Activated CD4-positive, alpha-beta memory T cell treated with anti-CD3 and anti-CD28 coated beads for 36 hours (primary cell): ENCODE measurements around the gene HKDC1. TPM values are rescaled to one million over a fixed set of nuclear protein-coding genes. Genes with fewer than 3 reads are reported as not detected.
"Not testable (repeated sequence)": the region's sequence is repeated elsewhere in the genome, so short reads cannot be mapped to it uniquely, and the experiment has no call there.

Experiments used
- CTCF ChIA-PET: fragments of 350-600 bp; sonication (Branson Sonifier 250); formaldehyde crosslinking; loops from one replicate; lab custom pipeline; 2021; ENCODE audit warnings: antibody characterized with exemption, inconsistent platforms; lab: Charles Lee
- POLR2A ChIA-PET: fragments of 350-600 bp; sonication (Branson Sonifier 250); formaldehyde crosslinking; loops from one replicate; lab custom pipeline; 2021; ENCODE audit warnings: antibody characterized with exemption; lab: Charles Lee
- DNase-seq: peaks from one replicate; pipeline ENCODE4 v3.0.0-alpha.2; 2020
- H3K27ac Mint-ChIP-seq: one replicate; pipeline ENCODE4 v1.8.0; 2021; ENCODE audit warnings: mixed read lengths
- H3K27me3 Mint-ChIP-seq: one replicate; pipeline ENCODE4 v1.8.0; 2021; ENCODE audit warnings: mixed read lengths
- H3K36me3 Mint-ChIP-seq: one replicate; pipeline ENCODE4 v1.8.0; 2021; ENCODE audit warnings: mixed read lengths
- H3K4me1 Mint-ChIP-seq: one replicate; pipeline ENCODE4 v1.8.0; 2021; ENCODE audit warnings: low read depth, mixed read lengths
- H3K4me3 Mint-ChIP-seq: one replicate; pipeline ENCODE4 v1.8.0; 2021; ENCODE audit warnings: mild to moderate bottlenecking, mixed read lengths
- H3K9me3 Mint-ChIP-seq: one replicate; pipeline ENCODE4 v1.8.0; 2021; ENCODE audit warnings: mixed read lengths
- intact Hi-C: fragments of 100-400 bp; cut with micrococcal nuclease; formaldehyde crosslinking; loops from one replicate; pipeline ENCODE4 v1.15.1; 2023
- total RNA-seq, 2 experiments: library from RNA; stranded (reverse); gene quantifications; one replicate each; pipeline ENCODE4 v1.2.3, GENCODE V29; 2021

Gene HKDC1, protein sequence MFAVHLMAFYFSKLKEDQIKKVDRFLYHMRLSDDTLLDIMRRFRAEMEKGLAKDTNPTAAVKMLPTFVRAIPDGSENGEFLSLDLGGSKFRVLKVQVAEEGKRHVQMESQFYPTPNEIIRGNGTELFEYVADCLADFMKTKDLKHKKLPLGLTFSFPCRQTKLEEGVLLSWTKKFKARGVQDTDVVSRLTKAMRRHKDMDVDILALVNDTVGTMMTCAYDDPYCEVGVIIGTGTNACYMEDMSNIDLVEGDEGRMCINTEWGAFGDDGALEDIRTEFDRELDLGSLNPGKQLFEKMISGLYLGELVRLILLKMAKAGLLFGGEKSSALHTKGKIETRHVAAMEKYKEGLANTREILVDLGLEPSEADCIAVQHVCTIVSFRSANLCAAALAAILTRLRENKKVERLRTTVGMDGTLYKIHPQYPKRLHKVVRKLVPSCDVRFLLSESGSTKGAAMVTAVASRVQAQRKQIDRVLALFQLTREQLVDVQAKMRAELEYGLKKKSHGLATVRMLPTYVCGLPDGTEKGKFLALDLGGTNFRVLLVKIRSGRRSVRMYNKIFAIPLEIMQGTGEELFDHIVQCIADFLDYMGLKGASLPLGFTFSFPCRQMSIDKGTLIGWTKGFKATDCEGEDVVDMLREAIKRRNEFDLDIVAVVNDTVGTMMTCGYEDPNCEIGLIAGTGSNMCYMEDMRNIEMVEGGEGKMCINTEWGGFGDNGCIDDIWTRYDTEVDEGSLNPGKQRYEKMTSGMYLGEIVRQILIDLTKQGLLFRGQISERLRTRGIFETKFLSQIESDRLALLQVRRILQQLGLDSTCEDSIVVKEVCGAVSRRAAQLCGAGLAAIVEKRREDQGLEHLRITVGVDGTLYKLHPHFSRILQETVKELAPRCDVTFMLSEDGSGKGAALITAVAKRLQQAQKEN
- total RNA-seq: 1 to 10 TPM in 1 of 2 experiments, under 1 TPM in 1; 0.67 to 1.1 TPM

DNA sequence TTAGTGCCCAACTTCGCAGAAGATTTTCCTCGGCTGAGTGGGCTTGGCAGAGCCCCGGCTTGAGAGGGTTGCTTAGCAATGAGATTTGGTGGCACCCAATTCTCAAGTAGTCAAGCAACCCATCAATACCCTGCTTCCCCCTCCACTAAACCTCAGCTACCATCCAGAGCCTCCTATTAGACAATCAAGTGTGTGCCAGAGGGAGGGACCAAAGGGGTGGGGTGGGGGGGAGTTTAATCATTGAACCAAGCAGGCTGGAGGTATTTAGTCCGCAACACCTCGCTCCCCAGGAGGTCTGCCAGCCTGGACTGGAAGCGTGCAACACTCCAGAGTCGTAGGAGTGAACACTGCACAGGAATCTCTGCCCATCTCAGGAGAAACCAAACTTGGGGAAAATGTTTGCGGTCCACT lies at the start of gene HKDC1:
Gene HKDC1, plus strand, starts transcription at position 292 of the 411 bp plus-strand sequence. Its CDS starts 104 bp downstream, at position 396.
- no peak within 1 kb of the TSS for H3K4me3 Mint-ChIP-seq
- POLR2A ChIA-PET: no interaction called here
- H3K4me1 Mint-ChIP-seq: peaks cover 52% of the 10 kb centered on the region
- intact Hi-C loops: loop anchor here (5.0 kb wide), 4 partner anchors 97 to 263 kb away; partner anchors contain the start of gene DDX21
- CTCF ChIA-PET: interaction anchor here (0.5 to 2.0 kb wide), 4 partner anchors 9 to 22 kb away, joined by 3 to 4 read pairs (median 3); no protein-coding TSS in a partner anchor
- no peak for DNase-seq
- H3K36me3 Mint-ChIP-seq: no peaks in the 10 kb centered on the region
- H3K27me3 Mint-ChIP-seq: no peaks in the 10 kb centered on the region
- H3K27ac Mint-ChIP-seq: peak within 1 kb of the TSS; percentile 36
- no peaks in the 10 kb centered on the region for H3K9me3 Mint-ChIP-seq

DNA sequence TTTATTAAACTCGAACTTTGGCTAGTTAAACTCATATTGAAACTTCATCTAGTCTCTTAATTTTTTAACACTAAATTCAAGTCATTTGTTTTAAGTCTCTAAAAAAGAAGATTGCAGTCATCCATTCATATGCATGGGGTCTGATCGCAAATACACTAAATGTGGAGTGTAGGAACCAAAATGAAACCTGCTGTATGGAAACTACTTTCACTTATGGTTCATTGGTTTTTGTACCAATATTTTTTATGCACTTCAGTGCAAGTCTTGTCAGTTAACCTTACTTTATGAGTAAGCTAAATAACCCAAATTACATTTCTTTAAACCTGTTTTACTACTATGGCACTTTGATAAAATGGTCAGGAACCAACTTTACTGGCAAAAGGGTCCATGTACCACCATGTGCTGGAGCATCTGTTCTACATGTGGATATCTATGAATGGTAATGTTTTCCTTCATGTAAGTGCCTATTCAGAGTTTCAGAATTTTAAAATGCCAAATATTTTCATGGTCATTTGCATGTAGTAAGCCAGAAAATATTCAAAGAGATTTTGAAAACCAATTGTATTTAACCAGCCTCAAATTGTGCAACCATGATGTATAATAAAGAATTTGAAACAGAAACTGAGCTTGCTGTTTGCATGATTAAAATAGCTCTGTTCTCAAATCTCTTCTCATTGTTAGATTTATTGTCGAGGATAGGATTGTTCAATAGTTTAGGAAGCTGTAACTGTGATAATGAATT lies 47.7 kb upstream of the HKDC1 start:
- Mint-ChIP-seq H3K27me3 (no peaks in the 10 kb centered on the region), H3K9me3 (no peaks in the 10 kb centered on the region), H3K4me1 (peaks cover 2% of the 10 kb centered on the region), H3K27ac (no peak overlapping the region), H3K4me3 (no peak overlapping the region), H3K36me3 (peaks cover 6% of the 10 kb centered on the region)
- intact Hi-C loops: no loop called here
- ChIA-PET POLR2A (no interaction called here), CTCF (interaction anchor here (1.0 kb wide), 1 partner anchor 220 kb away, joined by 3 read pairs; no protein-coding TSS in a partner anchor)
- DNase-seq: no peak

DNA sequence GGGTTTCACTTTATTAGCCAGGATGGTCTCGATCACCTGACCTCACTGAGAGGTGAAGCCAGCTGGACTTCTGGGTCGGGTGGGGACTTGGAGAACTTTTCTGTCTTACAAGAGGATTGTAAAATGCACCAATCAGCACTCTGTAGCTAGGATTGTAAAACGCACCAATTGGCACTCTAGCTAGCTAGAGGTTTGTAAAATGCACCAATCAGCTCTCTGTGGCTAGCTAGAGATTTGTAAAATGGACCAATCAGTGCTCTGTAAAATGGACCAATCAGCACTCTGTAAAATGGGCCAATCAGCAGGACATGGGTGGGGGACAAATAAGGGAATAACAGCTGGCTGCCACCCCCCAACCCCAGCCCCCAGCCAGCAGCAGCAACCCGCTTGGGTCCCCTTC lies 44.8 kb upstream of the HKDC1 start:
- CTCF ChIA-PET, POLR2A ChIA-PET, H3K4me3 Mint-ChIP-seq, H3K36me3 Mint-ChIP-seq, DNase-seq, H3K27me3 Mint-ChIP-seq, intact Hi-C loops, H3K27ac Mint-ChIP-seq, H3K9me3 Mint-ChIP-seq: not testable (repeated sequence)
- peaks cover 16% of the 10 kb centered on the region for H3K4me1 Mint-ChIP-seq

DNA sequence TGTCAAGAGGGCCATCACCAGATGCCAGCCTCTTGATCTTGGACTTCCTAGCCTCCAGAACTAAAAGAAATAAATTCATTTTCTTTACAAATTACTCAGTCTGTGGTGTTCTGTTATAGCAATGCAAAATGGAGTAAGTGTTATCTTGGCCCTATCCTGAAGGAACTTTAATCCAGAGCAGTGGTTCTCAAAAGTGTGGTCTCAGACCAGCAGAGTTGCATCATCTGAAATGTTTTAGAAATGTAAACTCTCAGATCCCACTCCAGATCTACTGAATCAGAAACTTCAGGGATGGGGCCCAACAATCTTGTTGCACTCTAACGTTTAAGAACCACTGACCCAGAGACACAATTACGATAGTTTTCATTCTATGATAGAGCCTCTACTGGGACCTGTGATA lies 43.3 kb upstream of the HKDC1 start:
- Mint-ChIP-seq H3K36me3 (peaks cover 2% of the 10 kb centered on the region), H3K27me3 (no peaks in the 10 kb centered on the region), H3K4me1 (peaks cover 28% of the 10 kb centered on the region), H3K4me3 (no peak overlapping the region), H3K9me3 (no peaks in the 10 kb centered on the region), H3K27ac (no peak overlapping the region)
- ChIA-PET CTCF (no interaction called here), POLR2A (no interaction called here)
- intact Hi-C loops: no loop called here
- DNase-seq: no peak

DNA sequence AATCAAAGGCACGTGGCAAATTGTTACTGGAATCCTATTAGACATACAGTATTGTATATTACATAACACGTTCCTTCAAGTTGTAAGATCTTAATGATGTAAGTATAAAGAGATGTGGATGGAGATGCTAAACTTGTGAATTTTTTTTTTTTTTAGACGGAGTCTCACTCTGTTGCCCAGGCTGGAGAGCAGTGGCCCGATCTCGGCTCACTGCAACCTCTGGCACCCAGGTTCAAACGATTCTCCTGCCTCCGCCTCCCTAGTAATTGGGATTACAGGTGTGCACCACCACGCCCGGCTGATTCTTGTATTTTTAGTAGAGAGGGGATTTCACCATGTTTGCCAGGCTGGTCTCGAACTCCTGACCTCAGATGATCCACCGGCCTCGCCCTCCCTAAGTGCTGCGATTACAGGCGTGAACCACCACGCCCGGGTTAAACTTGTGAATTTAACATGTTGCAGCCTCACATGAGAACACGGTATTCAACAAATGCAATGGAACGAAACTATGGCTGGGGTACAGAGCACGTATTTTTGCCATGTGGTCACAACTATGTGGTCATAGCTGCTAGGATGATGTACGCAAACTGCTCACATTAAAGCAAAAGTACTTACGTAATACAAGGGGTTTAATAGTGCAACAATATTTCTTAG lies 40.9 kb upstream of the HKDC1 start:
- H3K27me3 Mint-ChIP-seq: no peaks in the 10 kb centered on the region
- peak; percentile 36 for DNase-seq
- peaks cover 39% of the 10 kb centered on the region for H3K4me1 Mint-ChIP-seq

DNA sequence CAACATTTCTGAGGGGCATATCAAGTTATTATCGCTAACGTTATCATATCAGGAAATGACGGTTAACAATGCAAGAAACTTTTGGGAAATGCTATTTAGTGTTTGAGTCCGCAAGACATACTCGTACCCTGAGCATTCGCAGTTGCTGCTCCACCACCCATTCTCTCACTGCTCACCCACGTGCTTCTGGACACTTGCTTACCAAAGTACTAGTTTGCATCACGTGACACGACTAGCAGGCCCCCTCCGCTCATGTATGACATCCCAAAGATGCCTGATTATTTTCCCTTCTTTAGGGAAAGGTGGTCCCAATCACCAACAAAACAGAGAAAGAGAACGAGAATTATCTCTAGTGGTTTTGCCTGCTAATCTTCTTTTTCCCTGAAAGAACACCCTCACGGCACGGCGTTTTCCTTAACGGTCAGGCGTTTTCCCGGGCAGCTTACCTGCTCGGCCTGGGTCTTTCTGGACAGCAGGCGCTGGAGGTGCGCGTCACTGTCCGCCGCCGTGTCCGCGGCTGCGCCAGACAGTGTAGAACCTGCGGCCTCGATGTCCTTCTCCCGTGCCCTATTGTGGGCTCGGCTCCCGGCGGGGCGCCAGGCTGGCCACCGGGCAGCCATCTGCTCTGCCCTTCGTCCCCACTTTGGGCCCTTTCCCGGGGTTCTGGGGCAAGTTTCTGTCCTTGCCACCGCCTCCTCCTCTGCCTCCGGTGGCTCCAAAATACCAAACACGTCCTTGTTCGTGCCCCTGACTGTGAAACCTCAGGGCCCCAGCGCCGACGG lies 40.2 kb upstream of the HKDC1 start, which contains the start of gene SUPV3L1:
Gene SUPV3L1, plus strand, starts transcription at position 492 of the 782 bp plus-strand sequence. Its CDS starts 58 bp downstream, at position 550.
- ChIA-PET POLR2A (interaction anchor here (0.5 to 1.3 kb wide), 10 partner anchors 13 to 258 kb away, joined by 3 to 5 read pairs (median 3); partner anchors contain the start of gene SRGN), CTCF (interaction anchor here (0.8 to 1.6 kb wide), 2 partner anchors 175 to 213 kb away, joined by 4 to 6 read pairs; no protein-coding TSS in a partner anchor)
- Mint-ChIP-seq H3K9me3 (no peaks in the 10 kb centered on the region), H3K27ac (peak within 1 kb of the TSS; percentile 100), H3K4me3 (peak within 1 kb of the TSS; percentile 87), H3K27me3 (no peaks in the 10 kb centered on the region), H3K4me1 (peaks cover 45% of the 10 kb centered on the region), H3K36me3 (peaks cover 4% of the 10 kb centered on the region)
- intact Hi-C loops: loop anchor here (1.0 kb wide), 5 partner anchors 35 to 223 kb away; no protein-coding TSS in a partner anchor
- peak; percentile 91 for DNase-seq

More for the DNA sequence above, 40.9 kb upstream of the HKDC1 start:
- CTCF ChIA-PET: interaction anchor here (0.8 to 1.6 kb wide), 2 partner anchors 175 to 213 kb away, joined by 4 to 6 read pairs; no protein-coding TSS in a partner anchor
- H3K36me3 Mint-ChIP-seq: peaks cover 4% of the 10 kb centered on the region
- H3K4me3 Mint-ChIP-seq: peak overlapping the region; percentile 87
- intact Hi-C loops: loop anchor here (1.0 kb wide), 4 partner anchors 43 to 222 kb away; no protein-coding TSS in a partner anchor
- POLR2A ChIA-PET: interaction anchor here (0.5 to 1.3 kb wide), 7 partner anchors 23 to 214 kb away, joined by 3 to 5 read pairs (median 4); partner anchors contain the start of gene SRGN
- H3K9me3 Mint-ChIP-seq: no peaks in the 10 kb centered on the region
- peak overlapping the region; percentile 100 for H3K27ac Mint-ChIP-seq

DNA sequence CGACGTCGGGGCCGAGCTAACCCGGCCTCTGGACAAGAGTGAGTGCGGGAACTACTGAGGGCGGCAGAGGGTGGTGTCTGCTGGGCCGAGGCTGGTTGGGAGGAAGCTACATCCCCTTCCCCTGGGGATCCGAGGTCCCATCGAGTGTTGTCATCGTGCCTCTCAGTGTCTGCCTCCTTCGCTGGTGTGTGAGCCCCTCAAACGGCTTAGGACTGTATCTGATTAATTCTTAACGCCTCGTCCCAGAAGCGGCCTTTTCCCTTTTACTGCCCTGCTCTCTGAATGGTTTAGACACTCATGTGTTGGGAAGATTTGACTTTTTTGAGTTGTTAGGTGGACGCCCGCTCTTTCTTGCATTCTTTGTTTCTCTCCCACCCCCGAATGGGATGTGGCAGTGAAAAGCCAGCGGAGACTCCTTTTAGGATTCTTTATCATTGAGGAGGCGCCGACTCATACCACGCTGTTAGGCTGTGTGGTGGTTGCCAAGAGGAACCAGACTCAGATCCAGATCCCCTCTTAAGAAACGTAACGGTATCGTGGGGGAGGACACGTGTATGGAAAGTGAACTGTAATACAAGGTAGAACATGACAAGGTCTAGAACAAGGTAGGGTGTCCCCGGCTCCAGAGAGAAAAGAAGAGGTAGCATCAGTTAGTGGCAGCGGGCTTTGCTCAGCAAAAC lies 39.5 kb upstream of the HKDC1 start:
- ChIA-PET POLR2A (interaction anchor here (0.6 to 1.3 kb wide), 5 partner anchors 13 to 243 kb away, joined by 3 to 4 read pairs (median 3); partner anchors contain the start of gene SRGN), CTCF (interaction anchor here (1.6 kb wide), 1 partner anchor 176 kb away, joined by 6 read pairs; no protein-coding TSS in a partner anchor)
- peak; percentile 57 for DNase-seq
- intact Hi-C loops: loop anchor here (1.0 kb wide), 1 partner anchor 35 kb away; no protein-coding TSS in a partner anchor
- Mint-ChIP-seq H3K4me1 (peaks cover 47% of the 10 kb centered on the region), H3K4me3 (peak overlapping the region; percentile 87), H3K9me3 (no peaks in the 10 kb centered on the region), H3K27me3 (no peaks in the 10 kb centered on the region), H3K36me3 (peaks cover 4% of the 10 kb centered on the region), H3K27ac (peak overlapping the region; percentile 100)

DNA sequence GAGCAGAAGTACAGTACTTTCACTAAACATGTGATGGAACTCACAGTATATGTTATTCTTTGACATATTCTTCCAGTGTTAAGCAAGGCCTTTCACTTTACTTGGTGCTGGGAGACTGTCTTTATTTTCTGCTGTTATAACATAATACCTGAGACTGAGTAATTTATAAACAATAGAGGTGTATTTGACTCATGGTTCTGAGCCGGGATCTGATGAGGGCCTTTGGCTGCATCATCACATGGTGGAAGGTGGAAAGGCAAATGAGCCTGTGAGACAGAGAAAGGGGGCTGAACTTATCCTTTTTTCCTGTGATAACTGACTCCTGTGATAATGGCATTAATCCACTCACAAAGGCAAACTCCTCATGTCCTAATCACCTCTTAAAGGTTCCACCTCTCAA lies 38.7 kb upstream of the HKDC1 start:
- peak overlapping the region; percentile 100 for H3K27ac Mint-ChIP-seq
- ChIA-PET CTCF (no interaction called here), POLR2A (no interaction called here)
- no peaks in the 10 kb centered on the region for H3K9me3 Mint-ChIP-seq
- H3K27me3 Mint-ChIP-seq: no peaks in the 10 kb centered on the region
- no peak for DNase-seq
- intact Hi-C loops: no loop called here
- H3K36me3 Mint-ChIP-seq: peaks cover 10% of the 10 kb centered on the region
- peak overlapping the region; percentile 87 for H3K4me3 Mint-ChIP-seq
- H3K4me1 Mint-ChIP-seq: peaks cover 47% of the 10 kb centered on the region

DNA sequence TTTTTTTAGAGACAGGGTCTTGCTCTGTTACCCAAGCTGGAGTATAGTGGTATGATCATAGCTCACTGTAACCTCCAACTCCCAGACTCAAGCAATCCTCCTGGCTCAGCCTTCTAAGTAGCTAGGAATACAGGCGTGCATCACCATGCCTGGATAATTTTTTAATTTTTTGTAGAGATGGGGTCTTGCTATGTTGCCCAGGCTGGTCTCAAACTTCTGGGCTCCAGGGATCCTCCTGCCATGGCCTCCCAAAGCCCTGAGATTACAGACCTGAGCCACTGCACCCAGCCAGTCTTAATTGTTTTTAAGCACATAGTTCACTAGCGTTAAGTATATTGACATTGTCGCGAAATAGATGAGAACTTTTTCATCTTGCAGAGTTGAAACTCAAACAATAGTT lies 38.1 kb upstream of the HKDC1 start:
- CTCF ChIA-PET: no interaction called here

More for the DNA sequence above, 38.1 kb upstream of the HKDC1 start:
- no peak for DNase-seq
- H3K27me3 Mint-ChIP-seq: no peaks in the 10 kb centered on the region
- no peak overlapping the region for H3K4me3 Mint-ChIP-seq
- POLR2A ChIA-PET: no interaction called here
- no peak overlapping the region for H3K27ac Mint-ChIP-seq
- H3K4me1 Mint-ChIP-seq: peaks cover 47% of the 10 kb centered on the region
- peaks cover 12% of the 10 kb centered on the region for H3K36me3 Mint-ChIP-seq
- intact Hi-C loops: no loop called here
- H3K9me3 Mint-ChIP-seq: no peaks in the 10 kb centered on the region
